Hematopoietic multipotent progenitor cell treated with erythropoietin and hydrocortisone succinate and interleukin-3 and kit ligand, for 6 days (in vitro differentiated cells): ENCODE measurements around the gene FRA10AC1.

ENCODE experiments used
- DNase-seq: peaks from one replicate; pipeline ENCODE4 v3.0.0-alpha.2; 2015

FRA10AC1 gene, protein sequence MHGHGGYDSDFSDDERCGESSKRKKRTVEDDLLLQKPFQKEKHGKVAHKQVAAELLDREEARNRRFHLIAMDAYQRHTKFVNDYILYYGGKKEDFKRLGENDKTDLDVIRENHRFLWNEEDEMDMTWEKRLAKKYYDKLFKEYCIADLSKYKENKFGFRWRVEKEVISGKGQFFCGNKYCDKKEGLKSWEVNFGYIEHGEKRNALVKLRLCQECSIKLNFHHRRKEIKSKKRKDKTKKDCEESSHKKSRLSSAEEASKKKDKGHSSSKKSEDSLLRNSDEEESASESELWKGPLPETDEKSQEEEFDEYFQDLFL

DNA sequence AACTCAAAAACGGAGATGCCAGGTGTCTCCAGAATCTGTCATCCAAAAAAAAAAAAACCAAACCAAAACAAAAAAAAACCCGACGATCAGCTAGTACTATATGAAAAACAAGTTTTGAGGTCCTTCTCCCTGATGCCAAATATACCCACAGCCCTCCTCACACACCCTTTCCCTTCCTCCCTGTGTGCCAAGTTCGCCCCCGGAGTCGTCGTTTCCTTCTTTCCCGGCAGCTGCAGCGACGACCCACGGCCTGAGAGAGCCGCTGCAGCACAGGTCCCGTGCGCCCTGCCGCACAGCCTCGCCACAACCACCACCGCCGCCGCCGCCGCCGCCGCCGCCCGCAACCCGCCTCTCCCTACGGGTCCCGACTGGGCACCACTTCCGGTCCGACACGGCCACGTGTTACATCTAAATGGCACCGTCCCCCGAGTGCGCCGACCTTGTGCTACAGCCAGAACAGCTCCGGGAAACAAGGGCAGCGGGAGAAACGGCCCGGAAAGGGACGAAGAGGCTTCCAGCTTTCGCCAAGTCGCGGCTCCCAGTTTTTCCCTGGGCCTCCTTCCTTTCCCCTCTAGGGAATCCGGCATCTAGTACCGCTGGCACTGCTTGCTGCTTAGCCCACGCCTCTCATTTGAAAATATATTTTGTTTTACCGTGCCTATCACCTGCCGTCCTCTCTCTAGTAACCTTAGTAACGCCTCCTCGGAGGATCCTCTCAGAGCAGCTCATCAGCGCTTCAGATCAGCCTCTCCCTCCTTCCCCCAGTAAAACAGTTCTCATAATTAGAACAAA lies at the start of gene FRA10AC1:
Gene FRA10AC1, minus strand, starts transcription at position 383 of the 792 bp plus-strand sequence. CDS start 2,486 bp downstream, outside the sequence.
- peak; percentile 92 for DNase-seq

DNA sequence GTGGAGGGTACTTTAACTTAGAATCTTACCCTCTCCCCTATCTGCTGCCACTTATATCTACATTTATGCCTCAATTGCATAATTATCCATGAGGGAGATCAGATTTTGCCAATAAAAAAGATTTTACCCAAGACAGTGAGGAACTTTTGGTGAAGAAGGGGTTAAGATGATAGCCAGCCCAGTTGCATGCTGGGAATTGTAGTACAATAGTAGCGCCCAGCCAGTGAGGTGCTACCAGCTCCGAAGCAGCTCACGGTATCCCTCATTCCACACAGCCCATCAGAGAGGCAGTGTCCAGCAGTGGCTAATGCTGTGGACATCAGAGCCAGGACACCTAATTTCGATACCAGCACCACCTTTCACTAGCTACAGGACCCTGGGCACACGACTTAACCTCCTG lies 49.4 kb upstream of the FRA10AC1 start:
- peak; percentile 48 for DNase-seq

DNA sequence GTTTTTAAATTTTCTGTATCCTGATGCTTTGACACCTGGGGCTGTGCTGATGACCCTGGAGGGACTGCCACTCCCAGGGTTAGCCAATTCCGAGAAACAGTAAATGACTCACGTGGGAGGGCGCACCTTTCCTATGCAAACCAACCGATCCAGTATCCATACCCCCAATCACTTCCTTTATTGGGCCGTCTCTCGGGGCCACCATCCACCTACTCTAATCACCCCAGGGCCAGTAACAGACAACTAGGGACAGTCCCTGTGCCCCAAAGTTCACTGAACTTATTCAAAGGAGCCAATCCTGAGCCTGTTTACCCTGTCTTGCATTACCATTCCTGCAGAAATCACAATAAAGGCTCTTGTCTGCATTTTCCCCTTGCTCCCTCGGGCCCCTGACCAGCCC lies 48.7 kb upstream of the FRA10AC1 start:
- no peak for DNase-seq

DNA sequence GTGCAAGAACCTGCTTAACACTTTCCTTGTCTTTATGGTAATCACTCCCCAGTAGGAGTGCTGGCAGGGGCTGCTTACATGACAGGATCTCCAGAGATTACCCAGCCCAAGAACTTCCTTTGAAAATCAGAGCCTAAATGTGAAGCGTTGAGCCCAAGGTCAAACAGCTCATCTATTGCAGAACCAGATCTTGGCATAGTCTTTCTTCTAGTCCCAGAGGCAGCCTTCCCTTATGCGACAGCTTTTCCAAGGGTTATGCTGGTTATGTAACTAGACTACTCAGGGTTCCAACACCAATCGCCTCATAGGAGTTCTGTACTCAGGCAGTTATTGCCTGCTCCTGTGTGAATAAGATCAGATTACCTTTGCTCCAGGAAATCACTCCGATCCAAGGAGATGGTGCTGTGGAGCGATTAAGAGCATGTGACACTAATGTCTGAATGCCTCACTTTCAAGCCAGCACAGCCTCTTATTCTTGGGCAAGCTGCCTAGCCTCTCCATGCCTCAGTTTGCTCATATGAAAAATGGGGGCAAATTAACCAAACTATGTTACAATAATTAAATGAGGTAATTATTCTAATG lies 46.9 kb upstream of the FRA10AC1 start:
- no peak for DNase-seq

DNA sequence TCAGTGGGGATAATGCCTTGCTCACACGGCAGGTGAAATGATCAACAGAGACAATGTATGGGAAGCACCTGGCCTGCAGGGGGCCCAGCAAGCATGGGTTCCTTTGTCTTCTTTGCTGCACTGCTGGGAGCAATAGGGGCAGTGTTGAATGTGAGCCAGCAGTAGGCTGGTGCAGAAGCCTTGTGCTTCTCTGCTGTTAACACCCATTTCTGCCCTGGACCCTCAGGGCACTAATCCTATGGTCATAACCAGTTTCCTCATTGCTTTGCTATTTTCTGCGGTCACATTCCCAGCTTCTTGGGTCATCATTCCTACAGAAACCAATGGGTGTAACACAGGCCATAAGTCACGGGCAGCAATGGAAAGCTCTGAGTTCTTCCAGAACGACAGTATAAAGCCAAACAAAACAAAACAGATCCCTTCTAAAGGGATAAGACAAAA lies 44.5 kb upstream of the FRA10AC1 start:
- no peak for DNase-seq

DNA sequence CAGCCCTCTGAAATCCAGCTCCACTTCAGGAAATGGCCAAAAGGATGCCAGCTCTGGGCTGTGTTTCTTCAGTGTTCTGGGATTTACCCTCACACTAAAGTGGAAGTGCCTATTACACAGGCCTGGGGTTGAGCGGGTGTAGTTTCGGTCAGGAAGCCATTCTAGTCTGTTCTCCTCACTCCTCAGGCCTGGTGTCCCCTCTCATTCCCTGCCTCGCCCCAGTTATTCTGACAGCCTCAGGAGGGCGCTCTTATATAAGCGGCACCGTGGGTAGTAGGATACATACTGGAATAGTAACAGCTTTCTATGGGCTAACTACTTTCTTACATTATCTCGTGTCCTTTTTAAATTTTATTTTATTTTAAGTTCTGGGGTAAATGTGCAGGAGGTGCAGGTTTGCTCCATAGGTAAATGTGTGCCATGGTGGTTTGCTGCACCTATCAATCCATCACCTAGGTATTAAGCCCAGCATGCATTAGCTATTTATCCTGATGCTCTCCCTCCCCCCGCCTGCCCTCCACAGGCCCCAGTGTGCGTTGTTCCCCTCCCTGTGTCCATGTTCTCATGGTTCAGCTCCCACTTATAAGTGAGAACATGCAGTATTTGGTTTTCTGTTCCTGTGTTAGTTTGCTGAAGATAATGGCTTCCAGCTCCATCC lies 43.1 kb upstream of the FRA10AC1 start:
- DNase-seq: peak; percentile 25

DNA sequence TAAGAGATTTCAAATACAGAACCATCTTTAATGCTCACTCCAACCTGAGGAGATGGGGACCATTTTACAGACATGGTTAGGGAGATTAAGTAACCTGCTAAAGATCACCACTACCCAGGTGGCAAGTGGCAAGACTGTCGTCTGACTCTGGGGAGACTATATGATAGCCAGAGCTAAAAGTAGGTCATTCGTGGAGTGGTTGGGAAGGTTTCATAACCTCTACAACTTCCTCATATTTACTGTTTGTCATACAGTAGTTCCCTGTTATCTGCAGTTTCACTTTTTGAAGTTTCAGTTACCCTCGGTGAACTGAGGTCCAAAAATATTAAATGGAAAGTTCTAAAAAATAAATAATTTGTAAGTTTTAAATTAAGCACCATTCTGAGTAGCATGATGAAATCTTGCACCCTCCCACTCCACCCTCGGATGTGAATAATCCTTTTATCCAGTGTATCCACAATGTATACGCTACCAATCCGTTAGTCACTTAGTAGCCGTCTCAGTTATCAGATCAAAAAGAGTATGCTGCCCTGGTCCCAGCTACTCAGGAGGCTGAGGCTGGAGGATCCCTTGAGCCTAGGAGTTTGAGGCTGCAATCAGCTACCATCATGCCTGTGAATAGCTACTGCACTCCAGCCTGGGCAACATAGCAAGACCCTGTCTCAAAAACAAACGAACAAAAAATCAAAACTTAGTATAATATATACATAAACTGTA lies 40.4 kb upstream of the FRA10AC1 start:
- DNase-seq: peak; percentile 64

DNA sequence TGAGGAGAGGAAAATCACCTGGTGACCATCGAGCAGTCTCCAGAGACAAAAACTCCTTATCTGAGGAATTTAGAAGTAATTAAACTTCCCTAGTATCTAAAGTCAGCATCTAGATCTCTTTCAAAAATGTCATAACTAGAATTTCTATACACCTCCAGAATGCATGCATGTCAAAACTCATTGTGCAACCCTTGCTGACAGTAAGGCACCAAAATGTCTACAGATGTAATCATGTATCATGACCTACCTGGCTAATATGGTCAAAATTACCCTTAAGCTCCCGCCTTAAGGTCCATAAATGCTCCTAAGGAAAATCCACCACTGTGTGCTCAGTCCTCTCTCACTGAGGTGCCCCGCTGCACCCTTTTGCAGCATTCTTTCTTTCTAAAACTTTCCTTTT lies 39.0 kb upstream of the FRA10AC1 start:
- DNase-seq: no peak

DNA sequence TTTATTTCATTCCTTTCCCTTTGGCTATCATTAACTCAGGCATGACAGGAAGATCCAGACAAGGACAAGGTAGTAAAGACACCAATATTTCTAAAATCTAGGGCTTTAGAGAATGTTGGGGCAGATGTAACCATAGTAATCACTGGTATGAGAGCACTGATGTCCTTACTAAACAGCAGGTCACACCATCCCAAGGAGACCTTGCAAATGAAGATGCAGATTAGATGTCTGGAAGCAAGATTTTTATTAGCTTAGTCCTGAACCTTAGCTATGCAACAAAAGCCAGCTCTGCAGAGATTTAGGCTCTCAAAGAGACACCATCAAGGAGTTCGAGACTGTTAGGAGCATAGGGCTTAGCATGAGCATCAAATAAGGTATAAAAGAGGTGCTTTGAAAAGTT lies 23.6 kb upstream of the FRA10AC1 start:
- no peak for DNase-seq

DNA sequence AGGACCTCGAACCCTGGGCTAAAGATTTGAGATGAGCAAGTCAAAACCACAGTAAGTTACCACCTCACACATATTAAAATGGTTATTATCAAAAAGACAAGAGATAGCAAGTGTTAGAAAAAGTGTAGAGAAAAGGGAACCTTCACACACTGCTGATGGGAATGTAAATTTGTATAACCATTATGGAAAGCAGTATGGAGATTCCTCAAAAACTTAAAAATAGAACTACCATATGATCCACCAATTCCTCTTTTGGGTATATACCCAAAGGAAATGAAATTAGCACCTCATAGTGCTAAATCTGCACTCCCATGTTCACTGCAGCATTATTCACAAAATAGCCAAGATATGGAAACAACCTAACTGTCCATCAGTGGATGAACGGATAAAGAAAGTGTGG lies 20.8 kb upstream of the FRA10AC1 start:
- no peak for DNase-seq

DNA sequence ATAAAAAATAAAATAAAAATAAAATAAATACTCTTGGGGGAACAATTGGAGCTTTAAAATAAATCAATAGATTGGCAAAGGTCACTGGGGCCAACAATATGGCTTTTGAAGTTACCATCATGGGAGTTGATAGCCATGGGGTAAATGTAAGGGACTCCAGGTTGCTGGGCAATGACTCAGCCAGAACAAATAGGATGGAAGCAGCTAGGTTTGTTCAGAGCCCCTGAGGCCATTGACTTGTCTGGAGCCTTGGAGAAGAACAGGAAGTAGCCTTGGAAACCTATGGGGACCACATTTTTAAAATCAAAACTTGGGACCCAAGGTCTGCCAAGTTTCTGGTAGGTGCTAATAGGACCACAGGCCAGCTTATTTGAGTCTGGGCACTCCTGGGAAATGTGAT lies 20.2 kb upstream of the FRA10AC1 start:
- DNase-seq: no peak

DNA sequence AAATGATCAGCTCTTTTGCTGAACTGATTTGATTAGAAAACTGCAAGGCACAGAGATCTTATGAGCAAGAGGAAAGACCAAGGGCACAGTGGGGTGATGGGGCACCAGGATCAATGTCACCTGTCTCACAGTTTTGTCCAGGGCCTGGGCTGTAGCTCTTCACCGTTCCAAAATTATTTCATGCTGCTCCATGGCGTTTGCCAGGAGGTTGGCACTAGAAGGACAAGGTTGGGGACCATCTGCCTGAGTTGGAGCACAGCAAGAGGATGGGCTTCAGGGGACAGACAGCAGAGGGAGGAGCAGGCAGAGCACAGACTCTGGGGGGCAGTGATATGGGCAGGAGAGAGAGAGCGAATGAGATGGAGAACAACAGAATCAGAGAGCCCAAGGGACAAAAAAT lies 17.5 kb upstream of the FRA10AC1 start:
- DNase-seq: no peak

DNA sequence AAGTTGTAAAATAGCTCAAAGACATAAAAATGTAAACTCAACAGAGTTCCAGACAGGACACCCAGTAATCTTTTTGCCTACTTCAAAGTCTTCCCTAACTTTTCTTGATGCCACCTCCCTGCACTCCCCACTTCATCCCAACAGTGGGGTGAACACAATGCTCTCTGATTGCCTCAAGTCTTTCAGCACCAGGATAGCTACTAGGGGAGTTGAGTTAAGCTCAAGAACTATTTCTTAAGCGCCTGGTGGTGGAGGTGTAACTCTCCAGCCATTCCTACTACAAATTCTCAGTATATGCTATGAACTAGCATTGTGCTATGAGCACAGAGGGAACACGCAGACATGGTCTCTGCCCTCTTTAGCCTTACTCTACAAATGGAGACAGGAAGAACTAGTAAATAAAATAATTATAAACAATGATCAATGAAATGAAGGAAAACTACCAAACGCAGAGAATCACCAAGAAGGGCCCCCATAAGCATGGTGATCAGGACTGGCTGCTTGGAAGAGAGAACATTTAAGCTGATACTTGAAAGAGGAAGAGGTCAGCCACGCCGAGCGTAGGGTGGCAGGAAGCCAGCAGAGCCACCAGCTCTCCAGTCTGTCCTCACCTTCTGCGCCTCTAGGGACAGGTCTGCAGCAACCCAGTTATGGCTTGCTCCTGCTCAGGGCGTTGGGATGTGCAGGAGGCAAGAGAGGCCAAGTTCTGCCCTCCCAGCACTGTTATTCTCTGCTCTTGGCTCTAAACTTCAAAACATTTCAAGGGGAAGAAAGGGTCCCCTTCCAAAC lies 16.7 kb upstream of the FRA10AC1 start:
- DNase-seq: peak; percentile 49

DNA sequence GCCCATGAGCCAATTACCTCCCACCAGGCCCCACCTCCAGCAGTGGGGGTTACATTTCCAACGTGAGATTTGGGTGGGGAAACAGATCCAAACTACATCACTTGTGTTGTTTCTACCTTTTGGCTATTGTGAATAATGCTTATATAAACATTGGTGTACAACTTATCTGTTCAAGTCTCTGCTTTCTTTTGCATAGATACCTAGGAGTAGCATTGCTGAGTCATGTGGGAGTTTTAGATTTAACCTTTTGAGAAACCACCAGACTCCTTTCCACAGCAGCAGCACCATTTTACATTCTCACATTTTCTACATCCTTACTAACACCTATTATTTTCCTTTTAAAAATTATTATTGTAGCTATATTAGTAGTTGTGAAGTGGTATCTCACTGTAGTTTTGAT lies 14.4 kb upstream of the FRA10AC1 start:
- no peak for DNase-seq

DNA sequence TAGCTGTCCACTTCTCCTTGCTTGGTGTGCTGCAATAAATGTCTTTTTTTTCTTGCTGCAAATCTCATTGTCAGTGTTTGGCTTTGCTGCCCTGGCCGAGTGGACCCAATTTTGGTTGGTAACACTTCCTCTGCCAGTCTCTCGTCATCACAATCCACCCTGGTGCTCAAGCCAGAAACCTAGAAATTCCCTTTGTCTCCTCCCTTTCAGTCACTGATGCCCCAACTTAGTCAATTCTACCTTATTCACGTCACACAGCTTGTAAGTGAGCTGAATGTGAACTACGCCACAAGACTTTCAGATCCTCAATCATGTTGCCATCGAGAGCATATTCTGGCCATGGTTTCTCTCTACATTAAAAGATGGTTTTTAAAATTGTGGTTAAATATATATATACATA lies 13.0 kb upstream of the FRA10AC1 start:
- DNase-seq: no peak

DNA sequence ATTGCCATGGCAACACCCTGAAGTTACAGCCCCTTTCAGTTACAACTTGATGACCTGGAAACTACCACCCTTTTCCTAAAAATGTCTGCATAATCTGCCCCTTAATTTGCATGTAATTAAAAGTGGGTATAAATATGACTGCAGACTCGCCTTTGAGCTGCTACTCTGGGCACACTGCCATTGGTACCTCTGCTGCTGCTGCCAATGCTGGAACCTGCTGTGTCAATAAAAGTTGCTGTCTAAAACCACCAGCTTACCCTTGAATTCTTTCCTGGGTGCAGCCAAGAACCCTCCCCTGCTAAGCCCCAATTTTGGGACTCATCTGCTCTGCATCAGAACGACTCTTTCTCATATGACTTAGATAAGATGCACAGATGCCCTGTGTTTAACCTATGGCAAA lies 10.2 kb upstream of the FRA10AC1 start:
- no peak for DNase-seq

DNA sequence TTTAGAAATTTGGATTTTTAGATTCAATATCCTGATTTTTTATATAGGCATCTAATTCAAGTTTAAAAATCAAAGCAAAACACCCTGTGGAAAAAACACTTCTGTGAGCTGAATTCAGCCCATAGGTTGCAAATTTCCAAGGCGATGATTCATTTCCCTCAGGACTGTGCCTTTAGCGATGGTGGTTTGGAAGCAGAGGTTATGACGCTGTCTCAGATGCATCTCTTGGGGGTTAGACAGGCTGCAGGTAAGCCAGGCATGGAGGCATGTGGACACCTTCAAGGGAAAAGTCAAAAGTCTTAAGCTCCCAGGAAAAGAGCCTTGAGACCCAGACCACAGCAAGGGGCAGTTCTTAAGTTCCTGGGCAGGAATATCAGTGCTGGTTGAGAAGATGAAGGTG lies 9.5 kb upstream of the FRA10AC1 start:
- DNase-seq: no peak

DNA sequence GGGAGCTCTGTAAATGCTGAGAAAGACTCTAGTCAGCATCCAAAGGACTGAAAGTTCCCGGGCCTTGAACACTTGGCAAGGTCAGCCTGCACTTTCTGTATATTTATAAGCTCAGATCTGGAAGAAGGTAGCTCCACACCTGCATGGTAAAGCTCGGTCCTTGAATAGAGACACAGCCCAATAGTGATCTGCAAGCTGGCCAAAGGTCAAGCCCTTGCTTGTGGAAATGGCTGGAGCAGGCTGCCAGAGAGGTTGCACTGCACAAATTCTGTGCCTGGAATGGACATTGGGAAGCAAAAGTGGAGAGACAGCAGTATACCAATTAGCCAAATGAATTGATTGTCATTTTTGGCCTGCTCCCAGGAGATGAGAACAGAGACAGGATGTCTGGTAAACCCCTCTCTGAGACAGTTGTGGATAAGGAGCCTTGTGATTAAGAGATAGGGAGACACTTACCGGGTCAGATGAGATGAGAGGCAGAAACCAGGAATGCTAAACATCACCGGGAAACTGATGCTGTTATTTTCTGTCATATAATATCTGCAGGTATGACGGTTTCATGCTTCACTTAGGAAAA lies 8.0 kb upstream of the FRA10AC1 start:
- DNase-seq: no peak

DNA sequence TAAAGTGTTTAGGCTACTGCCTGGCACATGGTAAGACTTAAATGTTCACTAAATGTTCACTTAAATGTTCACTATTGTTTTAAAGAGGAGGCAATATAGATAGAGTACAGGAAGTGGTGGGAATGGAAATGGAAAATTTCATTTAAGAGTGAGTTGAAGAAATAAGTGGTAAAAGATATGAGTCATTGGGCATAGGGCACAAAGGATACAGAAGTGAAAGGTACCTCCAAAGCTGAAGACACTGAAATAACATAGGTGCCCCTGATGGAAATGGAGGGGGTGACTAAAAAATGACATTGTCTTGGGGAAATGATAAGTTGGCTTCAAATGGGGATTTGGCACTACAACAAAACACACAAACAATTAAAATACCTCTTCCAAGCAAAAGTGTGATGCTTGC lies 5.2 kb upstream of the FRA10AC1 start:
- DNase-seq: no peak

DNA sequence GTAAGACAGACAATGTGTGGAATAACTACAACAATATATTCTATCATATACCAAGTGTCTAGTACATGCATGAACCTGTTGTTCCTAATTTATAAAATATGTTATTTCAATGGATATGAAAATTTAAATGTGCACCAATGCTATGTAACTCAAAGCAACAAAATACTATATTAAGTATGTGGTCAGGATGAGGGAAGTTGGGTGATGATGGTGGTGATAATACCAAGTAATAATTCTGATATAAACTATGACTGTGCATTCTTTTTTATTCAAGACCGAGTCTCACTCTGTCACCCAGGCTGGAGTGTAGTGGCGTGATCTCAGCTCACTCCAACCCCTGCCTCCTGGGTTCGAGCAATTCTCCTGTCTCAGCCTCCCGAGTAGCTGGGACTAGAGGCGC lies 2.1 kb upstream of the FRA10AC1 start:
- DNase-seq: no peak

DNA sequence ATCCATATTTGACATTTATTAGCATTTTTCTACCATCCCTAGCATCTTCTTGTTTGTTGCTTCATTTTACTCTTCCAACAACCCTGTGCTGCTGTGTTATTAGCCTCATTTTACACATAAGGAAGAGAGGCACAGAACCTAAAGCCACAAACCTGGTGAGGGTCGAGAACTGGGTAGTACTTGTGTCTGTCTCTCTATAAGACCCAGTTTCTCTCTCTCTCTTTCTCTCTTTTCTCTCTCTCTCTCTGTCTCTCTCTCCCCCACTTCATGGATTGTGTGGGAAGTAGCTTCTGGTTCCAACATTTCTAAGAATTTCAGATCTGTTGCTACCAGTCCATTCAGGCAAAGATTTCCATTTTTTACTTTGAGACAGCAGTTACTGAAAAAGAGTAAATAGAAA lies 1.4 kb upstream of the FRA10AC1 start:
- no peak for DNase-seq

DNA sequence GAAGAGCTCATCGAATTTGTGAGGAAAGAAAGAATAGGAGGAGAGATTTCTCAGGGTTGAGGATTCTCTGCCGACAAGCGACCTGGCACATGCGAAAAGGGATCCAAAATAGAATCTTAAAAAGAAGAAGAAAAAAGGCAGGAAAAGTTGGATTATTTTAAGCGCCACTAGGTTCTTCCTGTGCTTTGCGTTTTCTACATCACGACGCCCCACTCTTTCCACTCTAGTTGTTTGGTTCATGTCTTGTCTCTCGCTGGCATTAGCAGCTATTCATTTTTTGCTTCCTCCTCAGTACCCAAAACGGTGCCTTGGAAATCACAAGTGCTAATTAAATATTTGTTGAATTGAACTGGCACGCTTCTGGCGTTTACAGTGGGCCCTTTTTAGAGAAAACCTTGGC lies 674 bp upstream of the FRA10AC1 start:
- peak; percentile 15 for DNase-seq
